Hematopoietic multipotent progenitor cell treated with erythropoietin and hydrocortisone succinate and interleukin-3 and kit ligand, for 6 days (in vitro differentiated cells): ENCODE measurements around the gene REEP6.
"Not testable (repeated sequence)": the region's sequence is repeated elsewhere in the genome, so short reads cannot be mapped to it uniquely, and the experiment has no call there.

ENCODE experiments used
- DNase-seq: peaks from one replicate; pipeline ENCODE4 v3.0.0-alpha.2; 2015

REEP6 gene

DNA sequence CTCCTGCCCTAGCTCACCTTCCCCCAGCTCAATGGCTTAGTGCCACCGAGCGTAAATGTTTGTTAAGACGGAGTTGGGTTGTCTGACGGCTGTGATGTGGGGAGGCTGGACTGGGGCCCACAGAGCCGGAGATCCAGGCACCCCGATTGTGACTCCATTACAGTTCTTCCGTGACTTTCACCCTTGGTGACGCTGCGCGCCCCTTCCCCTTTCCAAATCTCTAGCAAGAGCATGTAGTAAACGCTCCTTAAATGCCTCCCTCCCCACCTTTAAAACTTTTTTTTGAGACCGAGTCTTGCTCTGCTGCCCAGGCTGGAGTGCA is 829 bp downstream of the REEP6 start:
- no peak for DNase-seq

DNA sequence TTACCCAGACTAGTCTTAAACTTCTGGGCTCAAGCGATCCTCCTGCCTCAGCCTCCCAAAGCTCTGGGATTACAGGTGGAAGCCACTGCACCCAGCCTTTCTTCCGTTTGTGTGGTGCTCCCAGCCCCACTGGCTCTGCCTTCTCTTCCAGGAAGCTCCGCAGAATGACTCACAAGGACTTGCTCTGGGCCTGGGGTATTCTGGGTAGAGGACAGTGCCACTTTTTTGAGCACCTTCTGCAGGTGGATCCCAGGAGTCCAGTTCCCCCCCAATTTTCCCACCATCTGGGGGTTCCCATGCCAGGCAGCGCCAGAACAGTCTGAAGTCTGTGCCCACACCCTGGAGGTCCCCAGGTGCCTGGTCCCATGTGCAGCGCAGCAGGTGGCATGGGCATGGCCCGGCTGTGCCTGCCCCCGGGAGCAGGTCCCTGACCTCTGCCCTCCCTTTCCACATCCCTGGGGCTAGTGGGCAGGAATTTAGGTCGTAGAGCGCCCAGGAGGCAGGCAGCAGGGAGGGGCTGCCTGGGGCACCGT is 1.6 kb downstream of the REEP6 start:
- no peak for DNase-seq

DNA sequence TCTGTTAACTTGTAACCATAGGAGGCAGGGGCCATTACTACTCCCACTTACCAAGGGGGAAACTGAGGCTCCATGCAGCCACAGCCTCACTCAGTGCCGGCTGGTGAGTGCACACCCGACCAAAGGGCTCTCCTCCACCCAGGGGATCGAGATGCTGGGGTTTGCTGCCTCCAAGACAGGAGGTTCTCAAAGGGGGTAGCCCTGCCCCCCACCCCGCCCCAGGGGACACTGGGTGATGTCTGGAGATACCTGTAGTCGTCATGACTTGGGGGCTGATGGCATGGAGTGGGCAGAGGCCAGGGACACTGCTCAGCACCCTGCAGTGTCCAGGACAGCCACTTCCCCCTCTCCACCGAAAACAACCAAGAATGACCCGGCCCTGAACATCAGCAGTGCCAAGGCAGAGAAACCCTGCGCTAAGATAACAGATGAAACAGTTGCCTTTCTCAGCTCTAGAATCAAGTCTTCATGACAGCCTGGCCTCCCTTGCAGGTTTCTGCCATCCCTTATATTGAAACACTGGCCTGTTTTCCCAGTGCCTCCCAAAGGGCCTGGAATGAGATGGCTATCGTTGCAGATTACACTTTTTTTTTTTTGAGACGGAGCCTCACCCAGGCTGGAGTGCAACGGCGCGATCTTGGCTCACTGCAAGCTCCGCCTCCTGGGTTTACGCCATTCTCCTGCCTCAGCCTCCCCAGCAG is 3.3 kb downstream of the REEP6 start:
- DNase-seq: no peak

DNA sequence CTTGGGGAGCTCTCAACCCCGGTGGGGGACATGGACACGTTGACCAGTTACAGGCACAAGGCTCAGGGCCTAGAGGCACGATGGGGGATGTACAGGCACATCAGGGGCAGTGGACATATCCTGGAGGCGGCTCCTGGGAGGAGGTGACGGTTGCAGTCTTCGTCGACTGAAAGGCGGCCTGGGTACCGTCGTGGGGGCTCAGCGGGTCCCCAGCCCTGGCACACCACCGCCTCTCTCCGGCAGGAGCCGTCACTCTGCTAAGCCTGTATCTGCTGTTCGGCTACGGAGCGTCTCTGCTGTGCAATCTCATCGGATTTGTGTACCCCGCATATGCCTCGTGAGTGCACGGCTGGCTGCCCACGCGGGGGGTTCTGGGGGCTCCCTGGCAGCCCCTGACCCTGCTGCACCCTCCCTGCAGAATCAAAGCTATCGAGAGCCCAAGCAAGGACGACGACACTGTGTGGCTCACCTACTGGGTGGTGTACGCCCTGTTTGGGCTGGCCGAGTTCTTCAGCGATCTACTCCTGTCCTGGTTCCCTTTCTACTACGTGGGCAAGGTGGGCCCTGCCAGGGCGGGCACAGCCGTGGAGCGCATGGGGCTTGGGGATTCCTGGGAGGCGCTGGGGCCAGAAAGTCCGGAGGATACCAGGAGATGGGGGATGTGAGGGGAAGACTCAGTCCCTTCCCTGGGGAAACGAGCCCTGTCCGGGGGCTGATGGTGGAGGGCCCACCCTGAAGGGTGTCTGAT is 4.2 kb downstream of the REEP6 start:
- no peak for DNase-seq

DNA sequence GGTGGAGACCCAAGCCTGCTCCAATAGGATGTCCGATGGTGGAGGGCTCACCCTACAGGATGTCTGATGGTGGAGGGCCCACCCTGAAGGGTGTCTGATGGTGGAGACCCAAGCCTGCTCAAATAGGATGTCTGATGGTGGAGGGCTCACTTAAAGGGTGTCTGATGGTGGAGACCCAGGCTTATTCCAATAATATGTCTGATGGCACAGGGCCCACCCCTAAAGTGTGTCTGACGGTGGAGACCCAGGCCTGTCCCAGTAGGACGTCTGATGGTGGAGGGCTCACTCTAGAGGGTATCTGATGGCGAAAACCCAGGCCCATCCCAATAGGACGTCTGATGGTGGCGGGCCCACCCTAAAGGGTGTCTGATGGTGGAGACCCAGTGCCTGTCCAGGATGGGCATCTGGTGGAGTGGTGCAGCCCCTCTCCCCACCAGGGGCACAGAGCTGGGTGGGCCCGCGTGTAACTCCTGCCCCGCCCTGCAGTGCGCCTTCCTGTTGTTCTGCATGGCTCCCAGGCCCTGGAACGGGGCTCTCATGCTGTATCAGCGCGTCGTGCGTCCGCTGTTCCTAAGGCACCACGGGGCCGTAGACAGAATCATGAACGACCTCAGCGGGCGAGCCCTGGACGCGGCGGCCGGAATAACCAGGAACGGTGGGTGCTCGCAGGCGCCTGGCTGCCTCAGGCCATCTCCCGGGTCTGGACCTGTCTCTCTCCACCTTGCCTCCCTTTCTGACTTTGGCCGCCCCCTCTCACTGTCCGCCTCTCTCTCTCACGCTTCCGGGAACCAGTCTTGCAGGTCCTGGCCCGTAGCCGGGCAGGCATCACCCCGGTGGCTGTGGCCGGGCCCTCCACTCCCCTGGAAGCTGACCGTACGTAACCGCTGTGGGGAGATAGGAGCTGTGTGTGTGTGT is 5.1 kb downstream of the REEP6 start:
- DNase-seq: no peak

DNA sequence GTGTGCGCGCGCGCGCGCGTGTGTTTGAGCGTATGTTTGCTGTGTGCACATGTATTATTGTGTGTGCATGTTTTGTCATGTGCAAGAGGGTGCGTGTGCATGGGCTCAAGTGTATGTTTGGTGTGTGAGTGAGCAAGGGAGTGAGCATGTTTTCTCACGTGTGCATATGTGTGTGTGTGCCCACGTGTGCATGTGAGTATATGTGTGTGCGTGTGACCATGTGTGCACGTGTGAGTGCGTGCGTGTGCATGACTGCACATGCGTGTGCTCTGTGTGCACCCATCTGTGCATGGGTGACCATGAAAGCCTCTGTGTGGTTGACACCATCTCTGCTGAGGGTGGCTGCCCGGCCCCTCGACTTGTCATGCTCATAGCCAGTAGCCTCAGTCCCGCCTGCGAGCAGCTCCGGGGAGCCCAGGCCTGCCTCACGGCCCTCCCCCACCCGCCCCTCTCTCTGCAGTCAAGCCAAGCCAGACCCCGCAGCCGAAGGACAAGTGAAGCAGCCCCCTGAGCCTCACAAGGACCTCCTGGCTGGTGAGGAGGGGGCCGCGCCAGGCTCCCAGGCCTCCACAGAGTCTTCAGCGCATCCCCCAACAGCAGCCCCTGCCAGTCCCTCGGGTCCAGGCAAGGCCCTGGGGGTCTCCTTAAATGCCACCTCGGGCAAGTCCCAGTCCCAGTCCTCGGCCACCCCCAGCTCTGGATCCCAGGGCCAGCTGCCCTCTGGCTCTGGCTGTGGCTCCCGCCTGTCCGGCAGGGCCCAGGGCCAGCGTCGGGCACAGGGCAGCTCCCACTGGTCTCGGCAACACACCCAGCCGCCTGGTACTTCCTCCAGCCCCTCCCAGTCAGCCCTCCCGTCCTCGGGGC is 6.0 kb downstream of the REEP6 start:
- DNase-seq: no peak

DNA sequence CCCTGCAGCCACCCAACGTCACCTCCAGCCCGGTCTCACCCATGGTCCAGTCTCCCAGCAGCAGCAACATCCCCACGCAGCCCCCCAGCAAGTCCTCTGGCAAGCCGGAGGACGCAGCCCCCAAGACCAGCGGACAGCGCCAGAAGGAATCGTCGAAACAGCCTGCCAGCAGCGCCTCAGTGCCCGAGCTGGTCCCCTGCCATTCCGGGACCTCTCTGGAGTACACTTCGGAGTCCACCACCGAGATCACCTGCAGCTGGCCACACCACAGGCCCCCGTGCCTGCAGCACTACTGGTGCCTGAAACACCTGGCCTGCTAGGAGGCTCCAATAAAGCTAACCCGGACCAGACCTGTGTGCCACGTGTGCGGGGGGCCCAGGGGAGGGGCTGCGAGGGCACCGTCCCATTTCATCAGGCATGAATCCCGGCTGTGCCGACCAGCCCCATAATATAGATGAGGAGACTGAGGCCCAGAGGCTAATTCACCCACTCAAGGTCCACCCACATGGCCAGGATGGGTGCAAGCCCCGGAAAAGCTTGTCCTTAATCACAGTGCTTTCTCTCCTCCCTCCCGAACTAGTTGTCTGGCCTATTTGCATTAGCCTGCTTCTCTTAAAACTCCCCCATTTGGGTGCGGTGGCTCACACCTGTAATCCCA is 6.7 kb downstream of the REEP6 start:
- DNase-seq: no peak

DNA sequence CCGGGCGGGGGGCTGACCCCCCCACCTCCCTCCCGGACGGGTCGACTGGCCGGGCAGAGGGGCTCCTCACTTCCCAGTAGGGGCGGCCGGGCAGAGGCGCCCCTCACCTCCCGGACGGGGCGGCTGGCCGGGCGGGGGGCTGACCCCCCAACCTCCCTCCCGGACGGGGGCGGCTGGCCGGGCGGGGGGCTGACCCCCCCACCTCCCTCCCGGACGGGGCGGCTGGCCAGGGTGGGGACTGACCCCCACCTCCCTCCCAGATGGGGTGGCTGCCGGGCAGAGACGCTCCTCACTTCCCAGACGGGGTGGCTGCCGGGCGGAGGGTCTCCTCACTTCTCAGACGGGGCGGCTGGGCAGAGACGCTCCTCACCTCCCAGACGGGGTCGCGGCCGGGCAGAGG is 8.2 kb downstream of the REEP6 start:
- not testable (repeated sequence) for DNase-seq

DNA sequence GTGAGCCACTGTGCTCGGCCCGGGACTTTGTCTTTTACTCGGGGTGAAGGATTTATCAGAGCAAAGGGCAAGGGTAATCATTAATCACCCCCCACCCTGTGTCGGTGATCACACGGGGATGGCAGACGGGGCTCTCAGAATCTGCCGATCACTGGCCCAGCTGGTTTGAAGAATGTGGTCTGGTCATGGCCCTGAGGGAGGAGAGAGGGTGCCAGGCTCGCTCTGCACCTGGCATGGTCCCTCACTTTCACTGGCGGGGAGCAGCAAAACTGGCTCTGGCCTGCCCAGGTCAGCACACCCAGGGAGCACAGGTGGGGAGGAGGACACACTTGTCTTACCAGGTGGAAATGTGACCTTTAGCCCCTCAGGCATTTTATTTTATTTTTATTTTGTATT is 10.2 kb downstream of the REEP6 start:
- DNase-seq: no peak

DNA sequence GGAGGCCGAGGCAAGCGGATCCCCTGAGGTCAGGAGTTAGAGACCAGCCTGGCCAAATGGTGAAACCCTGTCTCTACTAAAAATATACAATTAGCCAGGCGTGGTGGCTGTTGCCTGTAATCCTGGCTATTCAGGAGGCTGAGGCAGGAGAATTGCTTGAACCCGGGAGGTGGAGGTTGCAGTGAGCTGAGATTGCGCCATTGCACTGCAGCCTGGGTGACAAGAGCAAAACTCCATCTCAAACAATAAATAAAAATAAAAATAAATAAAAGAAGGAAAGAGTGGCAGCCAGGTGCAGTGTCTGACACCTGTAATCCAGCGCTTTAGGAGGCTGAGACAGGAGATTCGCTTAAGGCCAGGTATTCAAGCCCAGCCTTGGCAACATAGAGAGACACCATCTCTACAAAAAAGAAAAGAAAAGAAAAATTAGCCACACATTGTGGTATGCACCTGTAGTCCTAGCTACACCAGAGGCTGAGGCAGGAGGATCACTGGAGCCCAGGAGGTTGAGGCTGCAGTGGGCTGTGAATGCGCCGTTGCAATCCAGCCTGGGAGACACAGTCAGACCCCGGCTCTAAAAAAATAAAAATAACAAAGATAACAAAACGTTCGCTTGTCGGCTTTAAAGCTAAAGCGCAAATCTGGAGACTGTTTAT is 11.6 kb downstream of the REEP6 start:
- no peak for DNase-seq

DNA sequence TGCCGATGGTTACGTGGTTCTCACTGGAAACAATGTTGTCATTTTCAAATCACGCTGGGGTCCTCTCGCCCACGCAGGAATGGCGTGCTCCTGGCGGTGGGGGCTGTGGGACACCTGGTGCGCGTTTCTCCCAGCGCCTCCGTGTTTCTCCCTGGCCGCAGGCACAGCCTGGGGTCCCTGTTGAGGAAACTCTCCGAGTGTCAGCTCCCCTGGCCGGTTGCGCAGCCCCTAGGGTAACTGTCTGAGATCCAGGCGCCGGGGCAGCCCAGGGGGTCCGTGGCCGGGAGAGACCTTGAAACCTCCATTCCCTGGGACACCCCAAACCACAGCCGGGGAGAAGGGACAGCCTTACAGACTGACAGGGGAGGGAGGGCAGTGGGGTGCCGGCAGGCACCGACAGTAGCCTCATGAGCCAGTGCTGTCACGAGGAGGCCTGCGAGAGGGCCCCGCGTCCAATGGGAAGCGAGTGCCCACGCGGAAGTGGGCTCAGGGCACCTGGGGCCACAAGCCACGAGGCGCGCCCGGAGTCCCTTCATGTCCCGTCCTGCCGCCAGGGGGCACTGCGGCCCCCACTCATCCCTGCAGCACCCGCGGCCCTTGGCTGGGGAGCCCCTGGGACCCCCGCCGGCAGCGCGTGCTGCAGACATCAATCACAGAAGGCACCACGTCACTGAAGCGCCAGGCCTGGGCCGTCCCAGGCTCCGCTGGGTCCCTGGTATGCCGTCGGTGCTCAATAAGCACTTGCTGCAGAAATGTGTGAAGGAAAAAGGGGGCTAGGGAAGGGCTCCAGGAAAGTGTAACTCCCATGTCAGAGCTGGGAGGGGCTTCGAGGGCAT is 12.3 kb downstream of the REEP6 start:
- DNase-seq: peak; percentile 79

DNA sequence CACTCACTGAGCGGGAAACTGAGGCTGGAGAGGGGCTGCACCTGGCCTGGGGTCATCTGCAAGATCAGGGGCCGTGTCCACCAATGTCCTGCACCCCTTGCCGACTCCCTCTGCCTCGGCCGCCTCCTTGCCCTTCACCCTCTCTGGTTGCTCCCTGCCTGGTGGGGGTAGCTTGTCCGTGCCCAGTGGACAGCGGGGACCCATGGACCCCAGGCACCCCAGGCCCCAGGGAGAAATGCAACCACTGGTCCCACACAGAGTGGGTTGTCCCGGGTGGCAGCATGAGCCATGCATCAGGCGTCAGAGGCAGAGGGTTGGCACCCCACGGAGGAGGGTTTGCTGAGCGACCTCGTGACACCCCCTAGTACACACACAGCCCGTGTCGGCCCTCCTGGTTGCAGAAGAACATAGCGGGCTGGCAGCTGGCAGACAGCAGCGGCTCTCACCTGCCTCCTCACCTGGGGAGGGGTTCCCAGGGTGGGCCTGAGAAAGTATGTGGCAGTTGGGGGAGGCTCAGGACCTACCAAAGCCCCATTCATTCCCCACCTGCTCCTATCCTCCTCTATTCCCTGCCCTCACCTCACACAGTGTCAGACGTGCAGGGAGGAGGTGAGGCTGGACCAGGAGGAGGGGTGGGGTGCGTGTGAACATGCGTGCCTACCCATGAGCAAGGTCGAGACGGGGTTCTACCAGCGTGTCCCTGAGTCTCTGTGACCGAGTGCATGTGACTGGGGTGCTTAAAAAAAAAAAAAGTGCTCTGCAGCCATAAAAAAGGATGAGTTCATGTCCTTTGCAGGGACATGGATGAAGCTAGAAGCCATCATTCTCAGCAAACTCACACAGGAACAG is 13.2 kb downstream of the REEP6 start:
- no peak for DNase-seq

DNA sequence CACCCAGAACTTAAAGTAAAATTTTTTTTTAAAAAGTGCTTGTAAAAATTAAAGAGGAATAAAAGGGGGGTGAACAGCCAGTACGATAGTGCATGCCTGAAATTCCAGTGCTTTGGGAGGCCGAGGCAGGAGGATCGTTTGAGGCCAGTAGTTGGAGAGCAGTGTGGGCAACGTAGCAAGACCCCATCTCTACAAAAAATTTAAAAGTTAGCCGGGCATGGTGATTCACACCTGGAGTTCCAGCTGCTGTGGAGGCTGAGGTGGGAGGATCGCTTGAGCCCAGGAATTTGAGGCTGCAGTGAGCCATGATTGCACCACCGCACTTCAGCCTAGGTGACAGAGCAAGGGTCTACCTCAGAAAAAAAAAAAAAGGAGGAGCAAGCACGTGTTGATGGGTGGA is 14.0 kb downstream of the REEP6 start:
- no peak for DNase-seq

DNA sequence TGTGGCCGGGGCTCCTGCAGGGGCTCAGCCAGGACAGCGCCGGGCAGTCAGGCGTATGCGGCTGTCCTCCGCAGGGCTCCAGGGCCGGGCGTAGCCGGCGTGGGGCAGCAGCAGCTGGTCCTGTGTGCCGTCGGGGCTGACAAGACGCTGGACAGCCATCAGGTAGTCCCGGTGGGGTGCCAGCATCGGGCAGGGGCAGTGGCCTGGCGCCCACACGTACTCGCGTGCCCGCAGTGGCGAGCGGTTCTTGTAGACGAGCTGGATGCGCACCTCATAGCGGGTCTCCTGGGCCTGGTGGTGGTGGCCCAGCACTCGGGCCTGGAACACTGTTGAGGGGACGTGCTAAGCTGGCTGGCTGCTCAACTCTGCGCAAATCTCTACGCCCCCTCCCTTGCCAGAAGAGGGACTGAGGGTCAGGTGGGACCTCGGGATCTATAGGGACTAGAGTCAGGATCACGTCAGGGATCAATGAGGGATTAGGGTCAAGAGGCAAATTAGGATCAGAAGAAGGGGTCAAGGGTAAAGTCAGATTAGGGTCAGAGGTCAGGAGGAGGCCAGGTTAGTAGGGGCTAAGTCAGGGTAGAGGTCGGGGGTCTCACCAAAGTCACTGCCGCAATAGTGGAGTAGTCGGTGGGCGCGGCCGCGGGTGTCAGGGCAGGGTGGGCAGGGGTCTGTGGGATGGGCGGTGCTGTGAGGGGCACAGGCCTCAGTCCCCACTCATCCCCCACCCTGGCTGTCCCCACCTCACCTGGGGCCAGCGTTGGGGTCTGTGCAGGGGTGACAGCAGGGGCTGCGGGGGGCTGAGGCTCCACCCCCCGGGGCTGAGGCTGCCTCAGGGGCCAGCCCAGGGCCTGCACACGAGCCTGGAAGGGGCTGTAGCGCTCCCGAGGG is 15.3 kb downstream of the REEP6 start:
- no peak for DNase-seq

DNA sequence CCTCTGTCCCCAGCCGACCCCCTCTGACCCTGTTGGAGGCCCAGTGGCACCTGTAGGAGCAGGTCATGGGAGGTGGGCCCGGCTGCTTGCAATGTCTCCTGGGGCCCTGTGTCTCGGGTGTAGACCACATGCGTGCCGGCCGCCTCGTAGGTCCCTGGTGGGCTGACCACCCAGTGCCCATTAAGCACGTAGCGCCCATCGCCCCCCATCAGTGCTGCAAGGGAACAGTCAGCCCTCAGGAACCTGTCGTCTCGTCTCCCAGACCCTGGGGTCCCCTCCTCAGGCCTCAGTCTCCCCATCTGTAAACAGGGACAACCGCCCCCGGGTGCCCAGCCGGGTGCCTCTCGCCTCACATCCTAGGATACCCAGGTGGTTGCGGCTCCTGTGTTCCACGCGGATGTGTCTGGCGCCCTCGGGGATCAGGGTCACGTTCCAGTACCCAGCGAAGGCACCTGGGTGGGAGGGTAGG is 16.2 kb downstream of the REEP6 start:
- DNase-seq: no peak

DNA sequence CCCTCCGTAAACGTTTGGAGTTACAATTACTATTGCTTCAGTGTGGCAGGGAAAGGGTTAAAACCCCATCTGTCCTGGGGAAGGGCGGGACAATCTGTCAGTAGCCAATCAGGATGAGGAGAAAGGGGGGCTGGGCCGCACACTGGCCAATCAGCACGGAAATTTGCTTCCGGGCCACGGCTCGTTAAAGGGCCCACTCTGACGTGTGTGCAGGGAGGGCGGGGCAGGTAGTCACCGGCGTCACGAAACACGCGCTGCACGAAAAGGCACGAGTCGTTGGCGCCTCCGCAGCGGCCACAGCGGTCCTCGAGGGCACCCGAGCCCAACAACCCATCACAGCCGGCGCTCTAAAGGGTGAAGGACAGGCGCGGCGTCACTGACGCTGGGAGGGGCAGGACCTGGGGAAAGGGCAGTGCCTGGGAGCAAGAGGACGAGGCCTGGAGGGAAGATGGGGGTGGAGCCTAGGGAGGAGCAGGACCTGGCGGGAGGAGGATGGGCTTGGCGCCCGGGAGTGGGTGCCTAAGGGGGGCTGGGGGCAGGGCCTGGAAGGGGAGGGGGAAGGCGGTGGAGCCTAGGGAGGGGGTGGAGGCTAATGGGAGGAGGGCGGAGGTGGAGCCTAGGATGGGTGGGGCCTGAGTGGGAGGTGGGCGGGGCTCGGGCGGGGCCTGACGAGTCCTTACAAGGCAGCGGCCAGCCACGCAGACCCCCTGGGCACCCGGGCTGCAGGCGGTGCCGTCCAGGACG is 17.0 kb downstream of the REEP6 start:
- DNase-seq: peak; percentile 97

DNA sequence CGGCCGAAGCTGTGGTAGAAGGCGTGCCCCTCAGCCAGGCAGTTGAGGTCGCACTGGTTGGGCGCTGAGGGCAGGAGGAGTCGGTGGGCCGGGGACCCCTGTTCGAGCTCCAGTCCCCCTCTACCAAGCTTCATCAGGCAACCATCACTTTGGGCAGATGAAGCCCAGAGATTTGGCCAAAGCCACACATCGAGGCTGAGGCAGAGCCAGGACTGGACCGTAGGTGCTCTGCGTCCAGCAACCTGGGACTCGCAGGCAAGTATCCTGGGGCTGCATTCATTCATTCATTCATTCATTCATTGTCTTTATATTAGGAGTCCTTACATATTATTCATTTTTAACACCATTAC is 17.5 kb downstream of the REEP6 start:
- DNase-seq: no peak
